H9 (cell line): ENCODE data around the gene VPS51. TPM values are rescaled to one million over a fixed set of nuclear protein-coding genes. Genes with fewer than 3 reads are reported as not detected.

Experiments used
- DNase-seq: peaks from one replicate; pipeline ENCODE4 v3.0.0-alpha.2; 2017
- H2AFZ ChIP-seq: one replicate; pipeline ENCODE4 v1.6.1; 2013; ENCODE audit warnings: mild to moderate bottlenecking, low read length, control low read depth, moderate library complexity
- H2AK5ac ChIP-seq: 2 replicates; pipeline ENCODE4 v1.6.1; 2013; ENCODE audit warnings: low read length, control low read depth, mixed read lengths; ENCODE audit not compliant: insufficient read length
- H2BK120ac ChIP-seq: one replicate; pipeline ENCODE4 v1.6.1; 2013; ENCODE audit warnings: low read depth, mild to moderate bottlenecking, low read length, control low read depth, inconsistent platforms; ENCODE audit not compliant: poor library complexity, severe bottlenecking
- H2BK12ac ChIP-seq: 2 replicates; pipeline ENCODE4 v1.6.1; 2013; ENCODE audit warnings: low read length, control low read depth, mixed read lengths, low read depth; ENCODE audit not compliant: insufficient read length
- H2BK15ac ChIP-seq: 2 replicates; pipeline ENCODE4 v1.6.1; 2013; ENCODE audit warnings: low read depth, low read length, control low read depth
- H2BK20ac ChIP-seq: one replicate; pipeline ENCODE4 v1.6.1; 2013; ENCODE audit warnings: low read depth, mild to moderate bottlenecking, low read length, control low read depth, inconsistent platforms; ENCODE audit not compliant: poor library complexity, severe bottlenecking
- H2BK5ac ChIP-seq: 2 replicates; pipeline ENCODE4 v1.6.1; 2013; ENCODE audit warnings: low read length, control low read depth, mixed read lengths; ENCODE audit not compliant: insufficient read length
- H3K14ac ChIP-seq: 2 replicates; pipeline ENCODE4 v1.6.1; 2013; ENCODE audit warnings: low read length, control low read depth; ENCODE audit not compliant: insufficient read depth
- H3K18ac ChIP-seq: 2 replicates; pipeline ENCODE4 v1.6.1; 2013; ENCODE audit warnings: low read depth, mild to moderate bottlenecking, mixed read lengths, low read length, control low read depth; ENCODE audit not compliant: insufficient read length
- H3K23ac ChIP-seq: 2 replicates; pipeline ENCODE4 v1.6.1; 2013; ENCODE audit warnings: low read length, control low read depth, mixed read lengths, low read depth; ENCODE audit not compliant: insufficient read length
- H3K23me2 ChIP-seq: 2 replicates; pipeline ENCODE4 v1.6.1; 2013; ENCODE audit warnings: low read depth, mild to moderate bottlenecking, mixed read lengths, low read length, control low read depth; ENCODE audit not compliant: insufficient read length, poor library complexity, severe bottlenecking
- H3K27ac ChIP-seq: 2 replicates; pipeline ENCODE4 v1.5.1; 2013; ENCODE audit warnings: low read length, control low read depth, mixed read lengths, low read depth; ENCODE audit not compliant: insufficient read length
- H3K27me3 ChIP-seq: 2 replicates; pipeline ENCODE4 v1.6.1; 2013; ENCODE audit warnings: low read length, control low read depth, inconsistent platforms; ENCODE audit not compliant: insufficient read depth
- H3K4ac ChIP-seq: 2 replicates; pipeline ENCODE4 v1.6.1; 2013; ENCODE audit warnings: low read depth, mild to moderate bottlenecking, control low read depth, inconsistent platforms, low read length, moderate library complexity
- H3K4me1 ChIP-seq: 2 replicates; pipeline ENCODE4 v1.6.1; 2013; ENCODE audit warnings: low read length, control low read depth, inconsistent platforms; ENCODE audit not compliant: insufficient read depth
- H3K4me2 ChIP-seq: 2 replicates; pipeline ENCODE4 v1.6.1; 2013; ENCODE audit warnings: low read length, control low read depth, mixed read lengths; ENCODE audit not compliant: insufficient read length, insufficient read depth
- H3K56ac ChIP-seq: 2 replicates; pipeline ENCODE4 v1.6.1; 2013; ENCODE audit warnings: low read depth, mild to moderate bottlenecking, mixed read lengths, low read length, control low read depth; ENCODE audit not compliant: insufficient read length
- H3K79me1 ChIP-seq: 2 replicates; pipeline ENCODE4 v1.6.1; 2013; ENCODE audit warnings: low read depth, mild to moderate bottlenecking, moderate library complexity, low read length, control low read depth, inconsistent platforms; ENCODE audit not compliant: insufficient read depth, poor library complexity, severe bottlenecking
- H3K79me2 ChIP-seq: 2 replicates; pipeline ENCODE4 v1.6.1; 2013; ENCODE audit warnings: low read length, control low read depth, inconsistent platforms; ENCODE audit not compliant: insufficient read depth
- H3K9ac ChIP-seq: 2 replicates; pipeline ENCODE4 v1.6.1; 2013; ENCODE audit warnings: low read length, control low read depth, mixed read lengths; ENCODE audit not compliant: insufficient read length; ENCODE audit errors: extremely low read depth
- H3K9me3 ChIP-seq: one replicate; pipeline ENCODE4 v1.6.1; 2013; ENCODE audit warnings: low read depth, low read length, inconsistent platforms; ENCODE audit not compliant: control insufficient read depth
- H3T11ph ChIP-seq: one replicate; pipeline ENCODE4 v1.6.1; 2013; ENCODE audit warnings: mild to moderate bottlenecking, low read length, control low read depth, inconsistent platforms
- H4K20me1 ChIP-seq: one replicate; pipeline ENCODE4 v1.6.1; 2013; ENCODE audit not compliant: control insufficient read depth, insufficient read length, insufficient read depth
- H4K5ac ChIP-seq: 2 replicates; pipeline ENCODE4 v1.6.1; 2013; ENCODE audit warnings: low read depth, mild to moderate bottlenecking, mixed read lengths, low read length, control low read depth; ENCODE audit not compliant: insufficient read length
- H4K8ac ChIP-seq: replicated peaks from 2 replicates; pipeline ENCODE4 v1.6.1; 2013; ENCODE audit warnings: low read length, control low read depth, mixed read lengths, low read depth; ENCODE audit not compliant: insufficient read length
- H4K91ac ChIP-seq: 2 replicates; pipeline ENCODE4 v1.6.1; 2013; ENCODE audit warnings: low read depth, mild to moderate bottlenecking, moderate library complexity, mixed read lengths, low read length, control low read depth; ENCODE audit not compliant: insufficient read length
- H3K27ac Mint-ChIP-seq, 3 experiments: 2 replicates in 2 of 3; 3 replicates in 1 of 3; pipeline ENCODE4 v1.8.0; 2020 to 2021; ENCODE audit warnings: mixed read lengths in 3 of 3, mild to moderate bottlenecking in 1 of 3, moderate library complexity in 1 of 3
- H3K27me3 Mint-ChIP-seq: 2 replicates; pipeline ENCODE4 v1.8.0; 2021; ENCODE audit warnings: low read depth, mild to moderate bottlenecking, moderate library complexity, mixed read lengths
- H3K36me3 Mint-ChIP-seq, 3 experiments: 2 replicates in 2 of 3; 3 replicates in 1 of 3; pipeline ENCODE4 v1.8.0; 2020 to 2021; ENCODE audit warnings: low read depth in 3 of 3, mixed read lengths in 3 of 3; ENCODE audit not compliant: insufficient read depth in 1 of 3
- H3K4me1 Mint-ChIP-seq, 2 experiments: 2 replicates each; pipeline ENCODE4 v1.8.0; 2020; ENCODE audit warnings: mixed read lengths in 2 of 2
- H3K4me3 Mint-ChIP-seq, 2 experiments: 2 replicates in 1 of 2; 3 replicates in 1 of 2; pipeline ENCODE4 v1.8.0; 2020 to 2021; ENCODE audit warnings: mild to moderate bottlenecking in 2 of 2, mixed read lengths in 2 of 2, moderate library complexity in 1 of 2
- H3K9me3 Mint-ChIP-seq, 2 experiments: 2 replicates in 1 of 2; 3 replicates in 1 of 2; pipeline ENCODE4 v1.8.0; 2020; ENCODE audit warnings: mild to moderate bottlenecking in 2 of 2, mixed read lengths in 2 of 2, moderate library complexity in 1 of 2
- whole genome bisulfite sequencing: extraction: QIAGEN DNeasy Blood & Tissue Kit; methylation state at CpG from one replicate; pipeline ENCODE4 v1.1.7; 2013; ENCODE audit warnings: missing lambda C conversion rate, low lambda C conversion rate, mixed read lengths; ENCODE audit not compliant: insufficient read length; ENCODE audit errors: extremely low coverage; 5-methylcytosine and 5-hydroxymethylcytosine counted together
- total RNA-seq: library from RNA; stranded (reverse); gene quantifications from 2 replicates; pipeline ENCODE4 v1.2.1, GENCODE V29; 2021
- TF ChIP-seq, protein P1 (sequence below): fragments of 200-600 bp; sonication (generic); conservative IDR thresholded peaks from 3 replicates; pipeline ENCODE4 v1.8.0; 2021; ENCODE audit warnings: antibody characterized with exemption, mild to moderate bottlenecking

VPS51 gene
- total RNA-seq, 1 experiment from 2014 or later, result 94.7 TPM

DNA sequence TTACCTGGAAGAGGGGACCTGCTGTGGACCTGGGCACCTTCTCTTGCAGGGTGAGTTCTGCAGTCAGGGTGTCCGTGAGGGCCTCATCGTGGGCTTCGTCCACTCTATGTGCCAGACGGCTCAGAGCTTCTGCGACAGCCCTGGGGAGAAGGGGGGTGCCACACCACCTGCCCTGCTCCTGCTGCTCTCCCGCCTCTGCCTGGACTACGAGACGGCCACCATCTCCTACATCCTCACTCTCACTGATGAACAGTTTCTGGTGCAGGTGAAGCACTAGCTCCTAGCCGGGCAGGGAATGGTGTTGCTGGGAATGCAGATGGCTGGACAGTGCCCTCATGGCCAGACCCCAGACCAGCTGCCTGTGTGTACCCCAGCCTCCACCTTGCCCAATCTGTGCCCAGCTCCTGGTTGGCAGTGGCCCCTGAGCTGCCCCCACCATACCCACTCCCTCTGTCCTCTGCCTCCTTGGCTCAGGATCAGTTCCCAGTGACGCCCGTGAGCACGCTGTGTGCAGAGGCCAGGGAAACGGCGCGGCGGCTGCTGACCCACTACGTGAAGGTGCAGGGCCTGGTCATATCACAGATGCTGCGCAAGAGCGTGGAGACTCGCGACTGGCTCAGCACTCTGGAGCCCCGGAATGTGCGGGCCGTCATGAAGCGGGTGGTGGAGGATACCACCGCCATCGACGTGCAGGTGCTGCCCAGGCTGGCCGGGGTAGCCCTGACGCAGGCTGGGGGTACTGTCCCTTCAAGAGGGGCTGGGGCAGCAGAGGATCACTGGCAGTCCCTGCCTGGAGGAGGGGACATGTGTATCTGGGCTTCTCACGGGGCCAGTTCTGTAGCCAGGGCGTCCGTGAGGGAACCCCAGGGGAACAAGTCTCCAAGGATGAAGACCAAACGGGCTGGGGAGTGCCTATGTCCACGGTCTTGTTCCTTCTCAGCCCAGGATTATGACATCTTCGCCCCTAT lies 13.5 kb downstream of the VPS51 start:
- Histone ChIP-seq H3K23ac (no peak overlapping the region), H2AFZ (no peak overlapping the region)
- peaks cover 15 to 19% of the 10 kb centered on the region in 2 experiments for H3K4me1 Mint-ChIP-seq

More for the DNA sequence above, 13.5 kb downstream of the VPS51 start:
- H3K18ac ChIP-seq, result no peak overlapping the region
- no peak overlapping the region for H3K14ac ChIP-seq
- no peaks in the 10 kb centered on the region for H3K27me3 ChIP-seq
- H2AK5ac ChIP-seq, result no peak overlapping the region
- no peak overlapping the region for H4K8ac ChIP-seq
- H4K5ac ChIP-seq, result no peak overlapping the region
- H2BK15ac ChIP-seq, result no peak overlapping the region
- H3K4me2 ChIP-seq, result no peak overlapping the region
- no peak overlapping the region for H3K27ac ChIP-seq
- H3K27me3 Mint-ChIP-seq, result no peaks in the 10 kb centered on the region
- H3K56ac ChIP-seq, result no peak overlapping the region
- WGBS, result no CpG with 5 or more reads among the region's 36 CpGs
- no peaks in the 10 kb centered on the region for H4K20me1 ChIP-seq
- no peak overlapping the region for H3K4me3 Mint-ChIP-seq
- no peaks in the 10 kb centered on the region for H3K79me1 ChIP-seq
- H3K27ac Mint-ChIP-seq, result no peak overlapping the region
- DNase-seq, result no peak
- H3T11ph ChIP-seq, result no peak overlapping the region
- H4K91ac ChIP-seq, result no peak overlapping the region
- no peak overlapping the region for H2BK120ac ChIP-seq
- no peaks in the 10 kb centered on the region for H3K9me3 ChIP-seq
- peaks cover 2 to 18% (median 15%) of the 10 kb centered on the region in 3 experiments; a peak in 6 of 7 replicates for H3K36me3 Mint-ChIP-seq
- H3K9me3 Mint-ChIP-seq, result no peaks in the 10 kb centered on the region
- no peak overlapping the region for H3K4ac ChIP-seq
- H2BK5ac ChIP-seq, result no peak overlapping the region
- H3K23me2 ChIP-seq, result peaks cover 13% of the 10 kb centered on the region
- no peak overlapping the region for H3K9ac ChIP-seq
- no peak overlapping the region for H2BK20ac ChIP-seq
- no peaks in the 10 kb centered on the region for H3K4me1 ChIP-seq
- no peak overlapping the region for H2BK12ac ChIP-seq
- no peaks in the 10 kb centered on the region for H3K79me2 ChIP-seq
- TF ChIP-seq, protein P1, sequence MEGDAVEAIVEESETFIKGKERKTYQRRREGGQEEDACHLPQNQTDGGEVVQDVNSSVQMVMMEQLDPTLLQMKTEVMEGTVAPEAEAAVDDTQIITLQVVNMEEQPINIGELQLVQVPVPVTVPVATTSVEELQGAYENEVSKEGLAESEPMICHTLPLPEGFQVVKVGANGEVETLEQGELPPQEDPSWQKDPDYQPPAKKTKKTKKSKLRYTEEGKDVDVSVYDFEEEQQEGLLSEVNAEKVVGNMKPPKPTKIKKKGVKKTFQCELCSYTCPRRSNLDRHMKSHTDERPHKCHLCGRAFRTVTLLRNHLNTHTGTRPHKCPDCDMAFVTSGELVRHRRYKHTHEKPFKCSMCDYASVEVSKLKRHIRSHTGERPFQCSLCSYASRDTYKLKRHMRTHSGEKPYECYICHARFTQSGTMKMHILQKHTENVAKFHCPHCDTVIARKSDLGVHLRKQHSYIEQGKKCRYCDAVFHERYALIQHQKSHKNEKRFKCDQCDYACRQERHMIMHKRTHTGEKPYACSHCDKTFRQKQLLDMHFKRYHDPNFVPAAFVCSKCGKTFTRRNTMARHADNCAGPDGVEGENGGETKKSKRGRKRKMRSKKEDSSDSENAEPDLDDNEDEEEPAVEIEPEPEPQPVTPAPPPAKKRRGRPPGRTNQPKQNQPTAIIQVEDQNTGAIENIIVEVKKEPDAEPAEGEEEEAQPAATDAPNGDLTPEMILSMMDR, result no peak
